Chondrocyte (in vitro differentiated cells): Measurements from ENCODE around the gene ERFE. TPM values are rescaled to one million over a fixed set of nuclear protein-coding genes. Genes with fewer than 3 reads are reported as not detected.

Experiments used
- DNase-seq: peaks from one replicate; pipeline ENCODE4 v3.0.0; 2021; ENCODE audit warnings: mixed read lengths, low spot score
- H3K27ac Mint-ChIP-seq: one replicate; pipeline ENCODE4 v1.8.0; 2021; ENCODE audit warnings: mild to moderate bottlenecking, moderate library complexity, mixed read lengths; ENCODE audit not compliant: unreplicated experiment
- H3K27me3 Mint-ChIP-seq: 2 replicates; pipeline ENCODE4 v1.8.0; 2021; ENCODE audit warnings: low read depth, mixed read lengths
- H3K36me3 Mint-ChIP-seq: 2 replicates; pipeline ENCODE4 v1.8.0; 2021; ENCODE audit warnings: low read depth, mixed read lengths
- H3K4me1 Mint-ChIP-seq: 2 replicates; pipeline ENCODE4 v1.8.0; 2021; ENCODE audit warnings: low read depth, mild to moderate bottlenecking, mixed read lengths
- H3K4me3 Mint-ChIP-seq: one replicate; pipeline ENCODE4 v1.8.0; 2021; ENCODE audit warnings: mild to moderate bottlenecking, moderate library complexity, mixed read lengths; ENCODE audit not compliant: unreplicated experiment
- H3K9me3 Mint-ChIP-seq: 2 replicates; pipeline ENCODE4 v1.8.0; 2021; ENCODE audit warnings: low read depth, mixed read lengths
- total RNA-seq: library from RNA; stranded (reverse); gene quantifications from 3 replicates; pipeline ENCODE4 v1.2.1, GENCODE V29; 2021
- TF ChIP-seq, protein P1 (sequence below): fragments of 200-600 bp; sonication (generic); IDR thresholded peaks from 2 replicates; pipeline ENCODE4 v1.5.0; 2021; ENCODE audit warnings: antibody characterized with exemption, mild to moderate bottlenecking, moderate library complexity

ERFE gene
- total RNA-seq, 1 donor from 2014 or later, result 10.3 TPM

DNA sequence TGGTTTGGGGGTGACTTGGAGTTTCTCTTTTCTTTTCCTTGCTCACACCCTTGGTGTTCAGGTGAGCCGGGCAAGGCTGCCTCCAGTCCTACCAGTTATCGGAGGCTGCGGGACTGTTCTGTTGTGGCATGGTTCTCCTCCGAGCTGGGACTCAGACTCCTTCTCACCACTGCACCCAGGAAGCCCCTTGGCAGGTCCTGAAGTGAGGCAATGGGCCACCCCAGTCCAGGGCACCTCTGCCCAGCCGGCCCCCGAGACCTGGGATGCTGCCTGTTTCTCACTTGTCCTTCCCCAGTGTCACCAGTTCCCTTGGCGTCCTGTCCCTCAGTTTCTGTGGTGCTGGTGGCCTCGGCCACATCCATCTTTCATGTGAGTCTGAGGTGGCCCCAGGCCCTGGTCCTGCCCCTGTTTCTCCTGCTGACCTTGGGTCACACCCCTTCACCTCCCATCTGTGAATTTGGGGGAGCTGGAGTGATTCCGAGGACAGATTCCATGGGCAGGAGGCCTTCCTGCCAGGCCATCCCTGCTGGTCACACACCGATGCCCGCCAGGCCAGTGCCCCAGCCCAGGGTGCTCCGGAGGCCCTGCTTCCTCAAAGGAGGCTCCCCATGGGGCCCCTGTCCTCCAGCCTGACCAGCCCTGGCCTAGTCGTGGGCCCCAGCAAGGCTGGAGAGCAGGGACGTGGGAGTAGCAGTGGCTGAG, 26.9 kb upstream of the ERFE start:
- H3K27ac Mint-ChIP-seq, result no peak overlapping the region
- no peaks in the 10 kb centered on the region for H3K36me3 Mint-ChIP-seq
- H3K4me3 Mint-ChIP-seq, result no peak overlapping the region
- H3K9me3 Mint-ChIP-seq, result no peaks in the 10 kb centered on the region
- peak; percentile 90 for DNase-seq
- TF ChIP-seq, protein P1, sequence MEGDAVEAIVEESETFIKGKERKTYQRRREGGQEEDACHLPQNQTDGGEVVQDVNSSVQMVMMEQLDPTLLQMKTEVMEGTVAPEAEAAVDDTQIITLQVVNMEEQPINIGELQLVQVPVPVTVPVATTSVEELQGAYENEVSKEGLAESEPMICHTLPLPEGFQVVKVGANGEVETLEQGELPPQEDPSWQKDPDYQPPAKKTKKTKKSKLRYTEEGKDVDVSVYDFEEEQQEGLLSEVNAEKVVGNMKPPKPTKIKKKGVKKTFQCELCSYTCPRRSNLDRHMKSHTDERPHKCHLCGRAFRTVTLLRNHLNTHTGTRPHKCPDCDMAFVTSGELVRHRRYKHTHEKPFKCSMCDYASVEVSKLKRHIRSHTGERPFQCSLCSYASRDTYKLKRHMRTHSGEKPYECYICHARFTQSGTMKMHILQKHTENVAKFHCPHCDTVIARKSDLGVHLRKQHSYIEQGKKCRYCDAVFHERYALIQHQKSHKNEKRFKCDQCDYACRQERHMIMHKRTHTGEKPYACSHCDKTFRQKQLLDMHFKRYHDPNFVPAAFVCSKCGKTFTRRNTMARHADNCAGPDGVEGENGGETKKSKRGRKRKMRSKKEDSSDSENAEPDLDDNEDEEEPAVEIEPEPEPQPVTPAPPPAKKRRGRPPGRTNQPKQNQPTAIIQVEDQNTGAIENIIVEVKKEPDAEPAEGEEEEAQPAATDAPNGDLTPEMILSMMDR, result no peak
- H3K4me1 Mint-ChIP-seq, result no peaks in the 10 kb centered on the region
- no peaks in the 10 kb centered on the region for H3K27me3 Mint-ChIP-seq

DNA sequence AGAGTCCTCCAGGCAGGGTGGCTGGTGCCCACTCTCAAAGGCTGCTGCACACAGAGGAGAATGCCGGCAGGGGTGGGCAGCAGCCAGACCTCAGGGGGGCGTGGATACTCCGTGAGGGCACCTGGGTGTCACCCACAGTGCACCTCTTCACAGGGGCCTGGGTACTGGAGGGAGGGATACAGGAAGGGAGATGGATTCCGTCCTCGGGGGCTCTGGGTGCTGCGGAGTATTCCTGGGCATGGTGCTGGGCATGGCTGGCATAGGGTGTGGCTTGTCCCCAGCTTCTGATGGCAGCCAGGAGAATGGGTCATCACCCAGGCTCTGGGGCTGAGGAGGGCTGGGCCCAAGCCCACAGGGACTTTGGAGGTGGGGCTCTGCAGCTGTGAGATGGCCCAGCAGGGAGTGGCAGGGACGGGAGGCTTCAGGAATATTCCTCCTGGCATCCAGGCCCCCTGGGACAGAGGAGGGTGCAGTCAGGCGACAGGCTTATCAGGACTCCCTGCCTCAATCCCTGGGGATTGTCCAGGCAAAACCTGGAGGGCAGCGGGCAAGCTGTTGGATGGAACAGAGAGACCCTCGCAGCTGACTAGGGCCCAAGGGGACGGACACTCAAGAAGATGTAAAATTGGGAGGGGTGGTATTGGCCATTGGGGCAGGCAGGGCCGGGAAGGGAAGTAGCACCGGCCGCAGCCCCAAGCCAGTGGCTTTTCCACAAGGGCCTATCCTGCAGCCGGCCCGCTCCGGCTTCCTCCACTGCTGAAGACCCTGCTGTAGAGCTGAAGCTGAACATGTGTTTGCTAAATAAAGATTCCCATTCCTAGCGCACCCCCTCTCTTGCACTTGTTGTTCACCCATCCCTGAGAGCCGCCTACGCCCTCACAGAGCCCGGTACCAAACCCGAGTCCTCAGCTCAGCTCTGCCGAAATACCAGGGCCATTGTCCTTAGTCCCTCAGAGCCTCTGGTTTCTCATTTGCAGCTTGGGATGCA, 26.0 kb upstream of the ERFE start:
- TF ChIP-seq, protein P1, result no peak
- Mint-ChIP-seq H3K27me3 (no peaks in the 10 kb centered on the region), H3K27ac (no peak overlapping the region), H3K4me1 (peaks cover 2% of the 10 kb centered on the region), H3K9me3 (no peaks in the 10 kb centered on the region), H3K4me3 (no peak overlapping the region), H3K36me3 (no peaks in the 10 kb centered on the region)
- peak; percentile 78 for DNase-seq

DNA sequence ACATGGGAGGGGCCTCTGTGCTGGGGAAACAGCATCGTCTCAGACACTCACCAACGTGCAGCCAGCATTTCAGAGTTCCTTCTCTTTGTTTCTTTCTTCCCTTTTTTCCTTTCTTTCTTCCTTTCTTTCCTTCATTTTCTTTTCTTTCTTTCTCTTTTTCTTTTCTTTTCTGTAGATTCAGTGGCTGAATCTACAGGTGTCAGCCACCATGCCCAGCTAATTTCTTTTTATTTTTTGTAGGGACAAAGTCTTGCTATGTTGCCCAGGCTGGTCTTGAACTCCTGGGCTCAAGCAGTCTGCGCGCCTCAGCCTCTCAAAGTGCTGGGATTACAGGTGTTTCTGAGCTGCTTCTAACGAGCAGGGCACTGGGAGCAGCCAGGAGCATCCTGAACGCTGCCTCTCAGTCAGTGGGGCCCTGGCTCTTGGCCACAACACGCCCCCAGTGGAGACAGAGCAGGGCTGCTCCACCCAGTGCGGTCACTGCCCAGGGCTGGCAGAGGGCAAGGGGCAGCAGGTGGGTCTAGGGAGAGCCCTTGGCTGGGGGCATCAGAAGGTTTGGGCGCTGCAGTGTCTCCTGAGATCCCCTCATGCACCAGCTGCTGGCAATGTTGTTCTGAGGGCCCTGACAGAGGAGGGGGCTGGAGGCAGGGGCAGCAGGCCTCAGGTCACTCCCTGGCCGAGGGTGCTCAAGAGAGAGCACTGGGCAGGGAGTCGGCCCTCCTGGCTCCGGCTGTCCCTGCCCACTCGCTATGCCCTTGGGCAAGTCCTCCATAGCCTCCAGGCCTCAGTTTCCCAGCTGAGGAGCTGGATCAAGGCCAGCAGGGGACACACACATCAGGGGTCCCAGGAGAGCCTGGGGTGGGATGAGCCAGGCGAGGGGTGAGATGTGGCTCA, 25.0 kb upstream of the ERFE start:
- H3K36me3 Mint-ChIP-seq, result no peaks in the 10 kb centered on the region
- H3K27ac Mint-ChIP-seq, result no peak overlapping the region
- H3K4me1 Mint-ChIP-seq, result peaks cover 11% of the 10 kb centered on the region
- H3K4me3 Mint-ChIP-seq, result no peak overlapping the region
- TF ChIP-seq, protein P1, result no peak
- no peaks in the 10 kb centered on the region for H3K27me3 Mint-ChIP-seq
- peak; percentile 77 for DNase-seq
- H3K9me3 Mint-ChIP-seq, result no peaks in the 10 kb centered on the region

DNA sequence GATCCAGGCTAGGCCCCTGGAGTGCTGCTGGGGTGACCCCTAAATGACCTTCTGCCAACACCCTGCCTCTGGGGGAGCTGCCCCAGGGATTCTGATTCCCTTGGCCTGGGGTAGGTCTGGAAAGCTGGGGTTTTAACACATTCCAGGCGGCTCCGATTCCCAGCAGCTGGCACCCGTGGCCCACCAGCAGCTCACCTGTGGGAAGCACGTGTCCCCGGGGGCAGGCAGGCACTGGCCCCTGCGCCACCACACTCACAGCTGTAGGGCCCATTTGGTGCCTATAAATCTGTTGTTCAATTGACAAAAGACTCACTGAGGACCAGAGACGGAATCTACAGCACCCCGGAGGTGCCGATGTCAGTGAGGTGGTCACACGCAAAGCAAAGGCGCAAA, 24.4 kb upstream of the ERFE start:
- Mint-ChIP-seq H3K27me3 (no peaks in the 10 kb centered on the region), H3K4me3 (no peak overlapping the region), H3K36me3 (no peaks in the 10 kb centered on the region), H3K4me1 (peaks cover 11% of the 10 kb centered on the region), H3K27ac (no peak overlapping the region), H3K9me3 (no peaks in the 10 kb centered on the region)
- peak; percentile 60 for DNase-seq
- TF ChIP-seq, protein P1, result no peak
